HG03139 (cell line): ENCODE results near the gene RAB11FIP4.

Experiments used
- ATAC-seq: cut with Tn5 transposase; IDR thresholded peaks from one replicate; pipeline ENCODE4 v1.9.1; 2021; ENCODE audit not compliant: unreplicated experiment

Gene RAB11FIP4

DNA sequence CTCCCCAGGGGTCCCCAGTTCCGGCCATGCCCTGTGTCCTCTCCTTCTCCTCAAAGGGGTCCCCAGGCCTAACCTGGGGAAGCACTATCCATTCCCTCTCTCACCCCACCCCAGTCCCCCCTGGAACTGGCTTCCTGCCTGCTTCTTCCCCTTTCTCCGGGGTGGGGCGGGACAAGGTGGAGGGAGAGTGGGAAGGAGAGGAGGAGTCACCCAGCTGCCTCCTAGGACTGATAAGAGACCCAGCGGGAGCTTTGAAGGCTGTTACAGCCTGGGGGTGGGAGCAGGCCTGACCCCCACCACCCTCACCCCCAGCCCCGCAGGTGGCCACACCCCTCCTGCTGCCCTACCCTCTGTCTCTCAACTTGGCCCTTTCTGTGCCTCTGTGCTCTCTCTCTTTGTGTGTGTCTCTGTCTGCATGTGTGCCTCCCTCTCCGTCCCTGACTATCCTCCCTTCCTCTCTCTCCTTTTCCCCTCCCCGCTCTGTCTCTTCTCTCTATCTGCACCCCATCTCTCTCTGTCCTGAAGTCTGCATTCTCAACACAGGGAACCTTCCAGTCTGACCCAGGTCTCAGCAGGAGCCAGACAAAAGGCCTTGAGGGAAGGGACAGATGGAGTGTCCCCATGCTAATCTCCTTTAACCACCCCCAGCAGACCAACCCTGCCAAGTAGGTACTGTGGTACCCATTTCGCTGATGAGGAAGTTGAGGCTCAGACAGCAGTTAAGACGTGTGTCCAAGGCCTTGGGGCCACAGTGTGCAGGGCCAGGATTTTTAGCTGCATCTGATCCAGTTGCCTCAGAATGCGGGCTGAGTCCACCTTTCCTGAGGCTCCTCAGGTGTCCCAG is 66.1 kb downstream of the RAB11FIP4 start:
- ATAC-seq, result no peak

DNA sequence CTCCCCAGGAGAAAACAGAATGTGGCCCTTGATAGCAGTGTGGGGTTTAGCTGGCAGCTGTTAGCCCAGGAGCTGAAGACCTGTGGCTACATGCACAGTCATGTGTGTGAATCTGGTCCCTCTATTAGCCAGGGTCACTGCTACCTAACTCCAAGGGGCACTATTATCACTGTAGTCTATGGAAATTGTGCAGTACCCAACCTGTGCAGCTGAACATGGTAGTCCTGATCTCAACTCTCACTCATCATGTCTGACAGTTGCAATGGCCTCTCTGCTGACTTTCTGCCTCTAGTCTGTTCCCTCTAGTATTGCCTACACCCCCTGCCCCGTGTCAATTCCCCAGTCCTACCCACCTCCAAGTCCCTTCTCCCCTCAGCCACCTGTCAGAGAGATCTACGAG is 67.4 kb downstream of the RAB11FIP4 start:
- ATAC-seq, result no peak

DNA sequence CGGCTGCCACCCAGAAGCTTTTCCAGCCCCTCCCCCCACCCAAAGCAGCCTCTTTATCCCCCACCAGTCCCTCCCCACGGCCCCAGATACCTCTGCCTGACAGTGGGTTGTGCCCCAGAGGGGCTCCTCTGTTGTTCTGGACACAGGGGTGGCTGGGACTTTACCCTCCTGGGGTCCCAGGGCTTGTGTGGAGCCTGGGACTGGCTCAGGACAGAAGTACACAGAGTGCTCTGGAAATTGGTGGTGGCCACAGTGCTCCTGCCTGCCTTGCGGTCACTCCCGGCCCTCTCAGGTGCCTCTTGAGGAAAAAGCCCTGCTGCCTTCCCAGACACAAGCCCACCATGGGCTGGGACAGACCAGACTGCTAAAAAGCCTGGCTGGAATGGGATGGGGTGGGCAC is 68.2 kb downstream of the RAB11FIP4 start:
- no peak for ATAC-seq

DNA sequence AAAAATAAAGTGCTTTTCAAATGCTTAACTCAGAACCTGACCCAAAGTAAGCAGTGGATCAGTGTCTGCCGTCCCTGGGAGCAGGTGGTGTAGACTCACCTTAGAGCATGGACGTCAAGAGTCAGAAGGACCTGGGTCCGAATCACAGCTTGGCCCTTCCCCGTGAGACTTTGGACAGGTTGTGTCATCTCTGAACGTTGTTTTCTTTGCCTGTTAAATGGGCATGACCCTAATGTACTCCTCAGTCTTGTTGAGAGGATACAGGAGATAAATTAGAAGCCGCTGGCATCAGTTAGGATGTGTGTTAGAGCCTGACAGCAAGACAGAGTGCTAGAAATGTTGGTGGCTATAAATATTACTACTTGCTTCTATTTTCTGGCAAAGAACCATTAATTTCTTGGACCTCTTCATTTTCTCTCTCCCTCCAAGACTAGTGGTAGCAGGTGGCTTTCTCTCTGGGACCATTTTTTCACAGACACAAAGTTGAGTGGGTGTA is 68.8 kb downstream of the RAB11FIP4 start:
- no peak for ATAC-seq

DNA sequence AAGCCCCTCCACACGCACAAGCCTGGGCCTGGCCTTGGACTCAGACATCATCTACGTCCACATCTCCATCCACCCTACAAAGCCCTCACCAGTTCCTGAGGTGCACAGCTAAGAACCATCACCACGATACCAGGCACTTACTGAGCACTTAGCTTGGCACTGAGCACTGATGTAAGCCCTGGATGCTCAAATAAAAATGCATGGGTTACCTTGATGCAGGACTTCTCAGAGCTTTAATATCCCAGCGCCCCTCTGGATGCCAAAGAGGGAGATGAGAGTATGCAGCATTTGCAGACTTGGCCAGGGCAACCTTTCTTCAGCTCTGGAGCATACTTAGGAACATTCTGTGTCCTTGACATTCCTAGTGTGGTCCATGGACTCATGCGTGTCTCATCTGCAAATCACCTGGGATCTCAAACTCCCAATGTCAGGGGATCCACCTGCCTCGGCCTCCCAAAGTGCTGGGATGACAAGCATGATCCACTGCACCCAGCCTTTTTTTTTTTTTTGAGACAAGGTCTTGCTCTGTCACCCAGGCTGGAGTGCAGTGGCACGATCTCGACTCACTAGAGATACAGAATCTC is 69.8 kb downstream of the RAB11FIP4 start:
- ATAC-seq, result no peak

DNA sequence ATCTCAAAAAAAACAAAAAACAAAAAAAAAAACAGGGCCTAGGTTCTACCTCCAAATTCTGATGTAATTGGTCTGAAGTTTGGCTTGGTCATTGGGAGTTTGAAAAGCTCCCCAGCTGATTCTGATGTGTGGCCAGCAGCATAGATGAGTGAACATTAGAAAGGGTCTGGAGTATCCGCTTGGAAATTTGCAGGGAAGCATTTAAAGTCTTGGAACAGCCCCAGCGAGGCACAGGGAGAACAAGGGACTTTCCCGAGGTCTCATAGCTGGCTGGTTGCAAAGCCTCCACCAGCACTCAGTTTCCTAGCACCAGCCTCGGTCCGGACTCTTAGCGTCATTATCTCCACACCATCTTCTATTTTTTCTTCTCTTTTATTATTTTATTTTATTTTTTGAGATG is 70.8 kb downstream of the RAB11FIP4 start:
- no peak for ATAC-seq

DNA sequence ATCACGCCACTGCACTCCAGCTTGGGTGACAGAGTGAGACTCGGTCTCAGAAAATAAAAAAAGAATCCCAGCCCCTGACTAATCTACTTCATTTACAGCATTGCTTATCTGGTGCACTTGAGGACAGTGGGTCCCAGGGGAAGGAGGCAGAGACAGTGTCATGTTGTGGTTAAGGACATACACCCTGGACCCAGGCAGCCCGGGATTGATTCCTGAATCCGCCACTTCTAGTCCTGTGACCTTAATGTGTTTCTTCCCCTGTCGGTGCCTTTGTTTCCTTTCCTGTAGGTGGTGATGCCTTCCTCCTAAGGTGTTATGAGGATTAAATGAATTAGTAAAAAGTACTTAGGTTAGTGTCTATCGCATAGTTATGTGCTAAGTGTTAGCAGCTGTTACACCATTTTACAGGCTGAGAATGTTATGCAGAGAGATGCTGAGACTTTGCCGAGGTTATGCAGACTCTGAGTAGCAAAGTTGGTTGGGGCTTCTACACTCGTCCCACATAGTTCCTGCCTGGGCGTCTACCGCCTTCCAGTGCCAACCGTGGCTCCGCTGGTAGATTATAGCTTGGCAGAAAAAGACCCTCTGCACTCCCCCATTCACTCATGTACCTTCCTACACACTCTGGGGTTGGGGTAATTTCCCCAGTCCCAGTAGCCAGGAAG is 74.8 kb downstream of the RAB11FIP4 start:
- ATAC-seq, result no peak

DNA sequence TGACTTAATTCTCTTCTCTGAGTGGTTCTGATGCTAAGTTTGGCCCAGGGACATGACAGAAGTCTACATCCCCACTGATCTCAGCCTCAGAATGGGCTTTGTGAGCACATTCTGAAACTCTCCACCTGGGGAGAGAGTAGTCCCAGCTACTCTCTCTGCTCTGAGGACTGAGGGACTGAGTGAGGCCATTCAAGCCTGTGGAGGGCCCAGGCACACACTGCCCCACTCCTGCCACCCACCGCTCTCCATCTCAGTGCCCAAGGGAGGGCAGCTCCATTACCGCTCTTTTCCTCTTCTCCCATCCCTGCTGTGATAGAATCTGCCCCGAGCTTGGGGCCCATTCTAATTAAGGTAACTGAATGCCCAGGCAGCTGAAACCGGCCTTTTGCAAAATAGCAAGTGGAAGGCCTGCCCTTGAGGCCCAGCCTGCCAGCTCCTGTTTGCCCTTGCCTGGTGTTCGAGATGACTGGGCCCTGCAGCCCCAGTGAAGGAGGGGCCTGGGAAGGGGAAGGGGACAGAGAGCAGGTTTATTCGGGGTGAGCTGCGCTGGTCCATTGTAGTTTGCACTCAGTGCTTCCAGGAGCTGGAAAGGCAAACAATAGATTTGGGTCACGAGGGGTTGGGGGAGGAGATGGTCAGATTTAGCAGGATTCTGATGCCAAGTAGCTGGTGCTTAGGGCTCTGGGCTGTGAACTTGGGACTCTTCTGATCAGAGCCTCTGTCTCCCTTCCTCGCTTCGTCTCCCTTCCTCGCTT is 76.2 kb downstream of the RAB11FIP4 start:
- no peak for ATAC-seq

DNA sequence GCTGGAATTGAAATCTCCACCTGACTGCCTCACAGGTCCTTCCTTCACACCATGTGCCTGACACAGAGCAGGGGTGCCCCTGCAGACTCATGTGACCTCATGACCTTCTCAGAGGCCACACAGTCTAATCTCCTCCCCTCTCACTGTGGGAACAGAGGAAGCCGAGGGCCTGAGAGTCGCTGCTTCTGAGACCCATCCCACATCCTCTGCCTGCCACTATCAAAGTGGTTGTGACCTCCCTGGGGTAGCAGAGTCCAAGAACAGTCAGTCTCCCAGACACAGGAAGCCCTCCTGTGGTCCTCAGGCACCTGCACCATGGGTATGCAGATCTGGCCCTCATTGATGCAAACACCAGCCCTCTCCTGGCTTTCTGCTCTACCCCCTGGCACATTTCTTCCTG is 78.5 kb downstream of the RAB11FIP4 start:
- ATAC-seq, result no peak

DNA sequence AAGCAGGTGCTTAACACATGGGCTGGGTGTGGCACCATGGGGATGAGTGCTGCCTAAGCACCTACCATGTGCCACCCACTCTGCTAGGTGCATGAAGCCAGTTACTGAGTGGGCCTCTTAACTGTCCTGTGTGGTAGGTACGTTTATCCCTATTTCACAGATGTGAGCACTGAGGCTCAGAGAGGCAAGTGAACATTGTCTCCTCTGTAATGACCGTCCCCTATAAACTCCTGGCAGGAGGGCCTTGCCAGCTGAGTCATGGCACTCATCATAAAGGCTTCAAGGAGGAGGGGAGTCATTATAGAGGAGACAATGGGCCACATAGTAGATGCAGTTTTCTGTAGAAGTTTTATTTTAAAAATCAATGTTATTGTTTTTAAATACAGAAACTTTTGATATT is 79.1 kb downstream of the RAB11FIP4 start:
- ATAC-seq, result no peak

DNA sequence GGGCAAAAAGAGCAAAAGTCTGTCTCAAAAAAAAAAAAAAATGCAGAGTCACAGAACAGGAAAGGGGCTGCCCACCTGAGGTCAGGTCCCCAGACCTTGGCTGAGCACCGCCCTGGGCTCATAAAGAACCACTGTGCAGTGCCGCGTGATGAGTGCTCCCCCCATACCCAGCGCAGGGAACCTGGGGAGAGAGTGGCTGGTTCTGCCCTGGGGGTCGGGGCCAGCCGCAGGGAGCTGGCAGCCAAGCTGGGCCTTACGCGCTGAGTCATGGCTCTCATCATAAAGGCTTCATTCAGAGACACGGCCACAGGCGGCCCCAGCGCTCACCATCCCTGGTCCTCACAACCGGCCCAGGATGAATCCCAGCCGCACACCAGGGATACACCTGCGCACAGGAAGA is 80.7 kb downstream of the RAB11FIP4 start:
- no peak for ATAC-seq

DNA sequence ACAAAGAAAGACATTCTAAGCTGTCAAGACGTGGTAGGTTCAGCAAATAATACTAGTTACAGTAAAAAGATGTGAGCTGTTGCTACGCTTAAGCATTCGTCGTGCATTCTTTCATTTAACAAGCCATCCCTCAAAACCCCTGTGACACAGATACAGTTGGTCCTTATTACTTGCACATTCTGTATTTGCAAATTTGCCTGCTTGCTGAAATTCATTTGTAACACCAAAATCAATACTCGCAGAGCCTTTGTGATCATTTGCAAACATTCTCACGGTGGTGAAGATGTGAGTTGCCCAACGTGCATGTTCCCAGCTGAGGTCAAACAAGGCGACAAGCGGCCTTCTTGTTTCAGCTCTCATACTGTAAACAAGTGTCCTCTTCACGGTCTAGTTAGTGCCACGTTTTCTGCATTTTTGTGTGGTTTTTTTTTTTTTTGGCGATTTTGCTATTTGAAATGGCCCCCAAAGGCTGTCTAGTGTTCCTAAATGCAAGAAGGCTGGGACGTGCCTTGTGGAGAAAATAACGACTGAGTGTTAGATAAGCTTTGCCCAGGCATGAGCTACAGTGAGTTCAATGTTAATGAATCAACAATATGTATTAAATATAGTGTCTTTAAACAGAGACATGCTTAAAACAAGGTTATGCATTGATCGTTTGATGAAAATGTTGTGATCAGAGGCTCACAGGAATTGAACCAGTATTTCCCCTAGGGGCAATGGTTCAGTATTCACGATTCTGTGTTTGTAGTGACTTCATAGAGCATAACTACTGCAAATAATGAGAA is 84.1 kb downstream of the RAB11FIP4 start:
- ATAC-seq, result no peak

DNA sequence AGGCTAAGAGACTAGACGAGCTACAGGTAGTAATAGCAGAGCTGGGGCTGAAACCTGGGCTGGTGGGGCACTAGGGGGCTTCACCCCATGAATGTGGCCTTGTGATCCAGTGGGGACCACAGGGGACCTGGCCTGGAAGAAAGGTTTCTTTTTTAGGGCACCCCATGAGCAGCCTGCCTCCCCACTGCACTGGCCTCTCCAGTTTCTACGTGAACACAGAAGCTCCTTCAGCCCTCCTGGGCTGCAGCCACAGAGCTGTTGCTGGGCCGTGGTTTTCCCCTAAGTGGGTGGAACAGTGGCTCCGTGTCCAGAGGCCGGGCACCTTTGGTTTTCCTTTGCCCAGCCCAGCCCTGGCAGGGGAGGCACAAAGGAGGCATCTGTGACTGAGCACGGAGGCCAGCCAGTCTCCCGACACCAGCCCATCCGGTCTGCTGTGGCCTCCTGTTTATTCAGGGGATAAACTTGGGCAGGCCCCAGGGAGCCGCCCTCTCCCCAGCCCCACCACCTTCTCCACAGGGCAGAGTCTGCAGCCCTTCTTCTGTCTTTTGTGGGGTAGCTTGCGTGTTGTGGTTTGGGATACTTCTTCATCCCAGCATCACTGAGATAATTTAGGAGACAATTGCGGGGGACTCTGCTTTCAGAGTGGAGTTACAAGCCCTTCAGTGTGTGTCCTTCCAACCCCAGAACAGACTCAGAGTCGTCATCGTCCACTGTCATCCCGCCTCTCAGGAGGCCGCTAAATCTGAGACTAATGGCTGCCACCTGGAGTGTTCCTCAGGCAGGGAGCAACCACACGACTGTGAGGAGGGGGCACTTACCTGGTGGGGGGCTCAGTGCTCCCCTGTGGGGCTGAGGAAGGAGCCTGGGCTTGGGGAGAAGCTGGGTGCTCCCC is 85.3 kb downstream of the RAB11FIP4 start:
- ATAC-seq, result no peak

DNA sequence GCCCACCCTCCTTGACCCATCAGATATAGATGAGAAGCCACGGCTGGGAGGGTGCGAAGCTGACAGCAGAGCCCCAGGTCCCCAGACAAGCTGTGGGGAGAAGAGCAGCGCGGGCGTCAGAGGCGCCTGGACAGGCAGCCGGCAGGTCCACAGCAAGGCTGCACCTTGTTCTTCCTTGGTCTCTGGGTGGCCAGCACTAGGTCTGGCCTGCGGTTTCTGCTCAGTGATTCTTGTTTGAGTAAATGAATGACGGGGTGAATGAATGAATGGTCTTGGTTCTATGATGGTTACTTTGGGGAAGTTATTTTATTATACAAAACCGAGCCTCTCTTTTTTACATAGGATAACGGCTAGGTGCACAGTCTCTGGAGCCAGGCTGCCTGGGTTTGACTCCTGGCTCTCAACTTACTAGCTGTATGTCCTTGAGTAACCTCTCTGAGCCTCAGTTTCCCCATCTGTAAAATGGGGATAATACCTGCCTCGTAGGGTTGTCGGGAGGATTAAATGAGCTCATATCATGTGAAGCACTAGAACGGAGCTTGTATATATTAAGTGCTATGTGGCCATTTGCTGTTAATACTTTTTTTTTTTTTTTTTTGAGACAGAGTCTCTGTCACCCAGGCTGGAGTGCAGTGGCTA is 86.1 kb downstream of the RAB11FIP4 start:
- ATAC-seq, result no peak

DNA sequence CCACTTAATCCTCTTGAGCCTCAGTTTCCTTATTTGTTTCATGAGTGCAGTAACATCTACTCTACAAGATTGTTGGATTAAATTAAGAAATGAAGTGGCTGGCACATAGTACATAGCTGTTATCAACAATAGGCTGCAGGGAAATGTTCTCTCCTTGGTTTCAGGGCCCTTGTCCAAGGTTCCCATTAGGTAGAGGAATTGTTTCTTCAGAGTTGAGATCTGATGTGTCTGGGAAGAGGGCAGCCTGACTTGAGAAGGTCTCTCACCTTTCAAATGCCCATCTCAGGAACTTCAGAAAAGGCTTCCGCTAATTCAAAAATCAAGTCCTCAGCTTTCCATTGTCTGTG is 87.6 kb downstream of the RAB11FIP4 start:
- ATAC-seq, result no peak

DNA sequence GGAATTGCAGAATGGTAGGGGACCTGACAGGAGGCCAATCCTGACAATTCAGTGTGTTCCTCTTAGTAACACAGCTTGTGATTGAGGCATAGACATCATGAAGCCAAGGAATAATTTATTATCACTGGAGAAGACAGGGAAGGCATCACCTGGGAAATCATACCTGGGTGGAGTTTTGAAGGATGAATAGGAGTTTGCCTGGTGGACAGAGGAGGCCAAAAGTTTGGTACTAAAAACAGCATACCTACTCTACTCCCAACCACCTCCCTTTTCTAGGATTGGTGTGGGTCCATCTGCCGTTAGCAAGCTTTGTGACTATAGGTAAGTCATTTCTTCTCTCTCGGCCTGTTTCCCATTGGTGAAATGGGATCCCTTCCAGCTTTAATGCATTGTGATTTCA is 88.0 kb downstream of the RAB11FIP4 start:
- ATAC-seq, result no peak

DNA sequence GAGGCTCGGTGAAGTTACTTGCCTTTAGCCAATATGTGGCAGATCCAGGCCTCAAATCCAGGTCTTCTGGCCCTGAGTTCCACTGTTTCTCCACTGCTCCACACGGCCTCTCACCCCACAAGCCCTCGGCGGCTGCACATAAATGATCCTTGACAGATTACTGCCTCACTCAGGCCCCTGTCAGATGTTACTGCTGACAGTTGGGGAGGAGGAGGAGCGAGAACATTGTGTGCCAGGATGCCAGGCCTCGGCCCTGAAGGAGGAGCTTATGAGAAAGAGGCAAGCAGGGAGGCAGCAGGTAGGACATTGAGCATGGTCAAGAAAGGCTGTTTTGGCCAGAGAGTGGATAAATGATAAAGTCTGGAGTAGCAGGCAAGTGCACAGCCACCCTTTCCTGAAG is 88.6 kb downstream of the RAB11FIP4 start:
- no peak for ATAC-seq

DNA sequence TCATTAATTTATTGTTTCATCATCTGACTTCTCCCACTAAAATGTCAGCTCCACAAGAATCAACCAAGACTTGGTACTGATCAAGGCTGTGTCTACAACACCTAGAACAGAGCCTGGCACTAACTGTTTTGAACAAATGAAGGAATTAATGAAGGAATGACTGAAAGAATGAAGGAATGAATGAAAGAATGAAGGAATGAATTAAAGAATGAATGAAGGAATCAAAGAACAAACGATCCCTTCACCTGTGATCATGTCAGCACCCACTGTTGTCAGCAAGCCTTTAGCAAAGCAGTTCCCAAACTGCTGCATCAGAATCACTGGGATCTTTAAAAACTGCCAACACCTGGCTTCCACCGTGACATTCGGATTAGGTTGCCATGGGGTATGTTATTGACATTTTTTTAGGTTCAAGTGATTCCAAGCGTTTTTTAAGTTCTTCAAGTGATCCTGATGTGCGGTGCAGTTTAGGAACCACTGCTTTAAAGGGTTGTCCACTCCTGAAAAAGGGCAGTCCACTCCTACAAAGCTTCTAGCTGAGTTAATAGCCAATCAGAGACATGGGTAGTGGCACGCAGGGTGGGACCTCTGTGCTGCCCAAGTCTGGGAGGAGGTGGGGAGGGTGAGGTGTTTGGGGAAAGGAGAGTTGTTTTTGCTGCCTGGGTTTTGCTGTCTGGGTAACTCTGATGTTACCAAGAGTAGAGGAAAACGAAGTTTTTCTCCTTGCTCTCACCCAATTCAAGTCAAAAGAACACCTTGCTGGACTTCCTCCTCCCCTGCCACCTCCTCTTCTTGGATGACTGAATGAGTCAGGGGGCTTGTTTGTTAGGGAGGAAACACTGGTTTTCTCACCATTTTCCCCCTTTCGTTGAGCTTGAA is 89.7 kb downstream of the RAB11FIP4 start:
- ATAC-seq, result no peak
